K562 (cell line): ENCODE measurements around the gene CRLF3. TPM values are rescaled to one million over a fixed set of nuclear protein-coding genes. Genes with fewer than 3 reads are reported as not detected.
A peak's percentile ranks its signal among the peaks of the same experiment; 100 is the strongest.

Experiments used
- ATAC-seq: fragments of 200-7000 bp; cut with Tn5 transposase; 3 replicates; pipeline ENCODE4 v1.9.1; 2020; ENCODE audit warnings: moderate library complexity
- BruUV-seq: library from RNA; stranded (reverse); fragments of 400-500 nt; replicated peaks from 2 replicates; lab custom pipeline; 2021; lab: Mats Ljungman, UMichigan
- CTCF ChIA-PET: fragments of 300-600 bp; formaldehyde crosslinking; extraction: SDS; loops from one replicate; lab custom pipeline; 2021; ENCODE audit warnings: low intra/inter-chr PET ratio; lab: Yijun Ruan, JAX
- POLR2A ChIA-PET: fragments of 300-600, 350-650 bp; sonication (Branson Sonifier 250); formaldehyde crosslinking; extraction: SDS; loops from one replicate; lab custom pipeline; 2021; ENCODE audit warnings: antibody characterized with exemption, inconsistent platforms; lab: Yijun Ruan, JAX
- DNase-seq, 4 experiments: peaks; one replicate each; pipeline versions ENCODE4 v3.0.0 to v3.0.0-alpha.2; 2011 to 2018; ENCODE audit warnings: low spot score in 3 of 4, mixed read lengths in 3 of 4; ENCODE audit errors: extremely low read depth in 1 of 4
- FAIRE-seq: peaks from 2 replicates; lab custom pipeline; 2011; peaks lifted over from hg19 to GRCh38; lab: Jason Lieb, UNC
- H2AFZ ChIP-seq: 2 replicates; pipeline ENCODE4 v1.6.0; 2011; ENCODE audit warnings: low read depth, low read length, control low read depth, inconsistent platforms
- H3K27ac ChIP-seq: fragments of 200-600 bp; 3 replicates; pipeline ENCODE4 v1.8.0; 2011; ENCODE audit warnings: low read depth, mild to moderate bottlenecking, control low read depth, inconsistent platforms, low read length, moderate library complexity, mixed read lengths; ENCODE audit errors: extremely low read depth
- H3K27me3 ChIP-seq, 2 experiments: fragments of 300-600 bp in 1 of 2; 2 replicates in 1 of 2; 3 replicates in 1 of 2; pipeline versions ENCODE4 v1.6.0 to v1.8.0; 2011; ENCODE audit warnings: inconsistent platforms in 2 of 2, low read length in 2 of 2, mild to moderate bottlenecking in 1 of 2, mixed read lengths in 1 of 2, moderate library complexity in 1 of 2; ENCODE audit not compliant: control insufficient read depth in 2 of 2, insufficient read depth in 2 of 2
- H3K36me3 ChIP-seq: fragments of 300-600 bp; 3 replicates; pipeline ENCODE4 v1.8.0; 2011; ENCODE audit warnings: mild to moderate bottlenecking, low read length, inconsistent platforms; ENCODE audit not compliant: control insufficient read depth, insufficient read depth
- H3K4me1 ChIP-seq, 2 experiments: fragments of 200-600 bp in 1 of 2; replicated peaks in 1 of 2; 2 replicates in 1 of 2; 3 replicates in 1 of 2; pipeline versions ENCODE4 v1.5.1 to v1.8.0; 2011; ENCODE audit warnings: inconsistent platforms in 2 of 2, low read length in 2 of 2, mild to moderate bottlenecking in 1 of 2, mixed read lengths in 1 of 2, moderate library complexity in 1 of 2; ENCODE audit not compliant: control insufficient read depth in 2 of 2, insufficient read depth in 2 of 2
- H3K4me2 ChIP-seq: 2 replicates; pipeline ENCODE4 v1.6.1; 2011; ENCODE audit warnings: low read length, control low read depth, inconsistent platforms, mixed read lengths; ENCODE audit not compliant: insufficient read depth
- H3K4me3 ChIP-seq: fragments of 200-600 bp; sonication (generic), shearing (Covaris generic); 2 replicates; pipeline ENCODE4 v1.5.1; 2016; ENCODE audit warnings: control low read depth, inconsistent platforms
- H3K79me2 ChIP-seq: fragments of 200-600 bp; 3 replicates; pipeline ENCODE4 v1.8.0; 2011; ENCODE audit warnings: low read length, inconsistent platforms; ENCODE audit not compliant: control insufficient read depth, insufficient read depth
- H3K9ac ChIP-seq, 2 experiments: 2 replicates each; pipeline versions ENCODE4 v1.6.0 to v1.6.1; 2011; ENCODE audit warnings: low read depth in 2 of 2, low read length in 2 of 2, control low read depth in 1 of 2, inconsistent platforms in 1 of 2, mild to moderate bottlenecking in 1 of 2, mixed read lengths in 1 of 2; ENCODE audit not compliant: insufficient read depth in 1 of 2
- H3K9me1 ChIP-seq: one replicate; pipeline ENCODE4 v1.6.0; 2011; ENCODE audit warnings: inconsistent platforms, mild to moderate bottlenecking, low read length, moderate library complexity; ENCODE audit not compliant: control insufficient read depth, insufficient read depth
- H3K9me3 ChIP-seq: replicated peaks from 2 replicates; pipeline ENCODE4 v1.5.1; 2011; ENCODE audit warnings: low read depth, low read length, inconsistent platforms; ENCODE audit not compliant: control insufficient read depth, insufficient read depth
- H4K20me1 ChIP-seq: replicated peaks from 2 replicates; pipeline ENCODE4 v1.6.1; 2011; ENCODE audit warnings: low read length, inconsistent platforms, mixed read lengths; ENCODE audit not compliant: control insufficient read depth, insufficient read depth
- GATA2 ChIP-seq: sonication (generic); formaldehyde crosslinking; IDR thresholded peaks from 2 replicates; pipeline ENCODE4 v1.4.0; 2020; ENCODE audit warnings: mild to moderate bottlenecking, missing genetic modification reagents
- NFE2L1 ChIP-seq: fragments of 450-650 bp; IDR thresholded peaks from 2 replicates; pipeline ENCODE4 v1.6.1; 2016; ENCODE audit warnings: missing genetic modification characterization, low read depth, mild to moderate bottlenecking, missing compliant biosample characterization, moderate library complexity, borderline replicate concordance
- NR2C1 ChIP-seq, 2 experiments: fragments of 450-650 bp; IDR thresholded peaks; 2 replicates each; pipeline ENCODE4 v1.6.1; 2017; ENCODE audit warnings: mild to moderate bottlenecking in 2 of 2, antibody characterized with exemption in 1 of 2, inconsistent platforms in 1 of 2, missing compliant biosample characterization in 1 of 2, missing genetic modification characterization in 1 of 2
- PCBP2 ChIP-seq: fragments of 200-400 bp; formaldehyde crosslinking; IDR thresholded peaks from 2 replicates; pipeline ENCODE4 v1.6.1; 2018; ENCODE audit warnings: low read length, low read depth, mild to moderate bottlenecking, moderate library complexity; ENCODE audit not compliant: poor library complexity, severe bottlenecking
- POLR2A ChIP-seq: fragments of 450-650 bp; conservative IDR thresholded peaks from 2 replicates; pipeline ENCODE4 v1.6.1; 2016
- RFX7 ChIP-seq: fragments of 250-450 bp; sonication (Bioruptor Pico); IDR thresholded peaks from 2 replicates; pipeline ENCODE4 v1.5.1; 2021; ENCODE audit warnings: mild to moderate bottlenecking
- SIX5 ChIP-seq, 2 experiments: IDR thresholded peaks; 2 replicates each; pipeline ENCODE4 v1.6.1; 2011; ENCODE audit warnings: low read length in 2 of 2, borderline replicate concordance in 1 of 2, low read depth in 1 of 2, mild to moderate bottlenecking in 1 of 2, moderate library complexity in 1 of 2; ENCODE audit not compliant: insufficient read depth in 1 of 2
- SRSF3 ChIP-seq: fragments of 200-400 bp; formaldehyde crosslinking; IDR thresholded peaks from 2 replicates; pipeline ENCODE4 v1.6.1; 2016; ENCODE audit warnings: mild to moderate bottlenecking, low read length, moderate library complexity; ENCODE audit not compliant: insufficient read depth
- ZBTB7A ChIP-seq: IDR thresholded peaks from 2 replicates; pipeline ENCODE4 v1.6.1; 2011; ENCODE audit warnings: low read depth, mild to moderate bottlenecking, low read length, moderate library complexity, borderline replicate concordance; ENCODE audit not compliant: control insufficient read depth
- ZNF785 ChIP-seq: fragments of 250-450 bp; sonication (Bioruptor Pico); IDR thresholded peaks from 2 replicates; pipeline ENCODE4 v1.4.0; 2020; ENCODE audit warnings: mild to moderate bottlenecking
- WGBS: fragments of 100-300 bp; shearing (Covaris generic); methylation state at CpG from one replicate; pipeline ENCODE4 v1.1.6; 2016; ENCODE audit warnings: low coverage, mixed read lengths; ENCODE audit not compliant: insufficient coverage; ENCODE audit errors: missing lambda C conversion rate; 5-methylcytosine and 5-hydroxymethylcytosine counted together
- in situ Hi-C: fragments of 300-500 bp; cut with MboI; formaldehyde crosslinking; loops from 4 replicates; pipeline ENCODE4 v1.15.0; 2018; ENCODE audit warnings: inconsistent platforms, mixed read lengths
- intact Hi-C: fragments of 100-400 bp; cut with micrococcal nuclease; formaldehyde crosslinking; loops from 2 replicates; pipeline ENCODE4 v1.14.2; 2022
- polyA plus RNA-seq, 8 experiments: library from polyadenylated mRNA; depleted of rRNA in 4 of 8; stranded (reverse) in 5 of 8; unstranded in 3 of 8; fragments of >200 nt; fragmentation: Nextera tagmentation in 2 of 8; fragmentation: Illumina TruSeq in 1 of 8; extraction: Ambion mirVana in 2 of 8; extraction: Trizol in 1 of 8; gene quantifications; 2 replicates each; pipeline versions ENCODE4 v1.2.1 to v1.2.3, GENCODE V29; 2011 to 2014; ENCODE audit warnings: inconsistent platforms in 1 of 8, missing spikeins in 1 of 8
- total RNA-seq, 7 experiments: library from RNA; depleted of rRNA in 6 of 7; stranded (reverse); fragments of >200 nt in 6 of 7; fragmentation: Illumina TruSeq in 2 of 7; extraction: Trizol in 2 of 7; gene quantifications; 2 replicates each; pipeline versions ENCODE4 v1.2.1 to v1.2.3, GENCODE V29; 2011 to 2021; ENCODE audit warnings: low replicate concordance in 1 of 7
- TF ChIP-seq, protein P1 (sequence below): fragments of 450-650 bp; formaldehyde crosslinking; IDR thresholded peaks from 2 replicates; pipeline ENCODE4 v1.4.0; 2022; ENCODE audit warnings: missing genetic modification characterization
- TF ChIP-seq, protein P2 (sequence below): fragments of 250-450 bp; sonication (Bioruptor Pico); IDR thresholded peaks from 2 replicates; pipeline ENCODE4 v1.4.0; 2020

Gene CRLF3
- total and polyA plus RNA-seq, 9 of the 15 experiments (the other 6 are each of a cell fraction or from before 2014, with no cell fraction given) = 13.2 to 55.9 (median 29.8) TPM

DNA sequence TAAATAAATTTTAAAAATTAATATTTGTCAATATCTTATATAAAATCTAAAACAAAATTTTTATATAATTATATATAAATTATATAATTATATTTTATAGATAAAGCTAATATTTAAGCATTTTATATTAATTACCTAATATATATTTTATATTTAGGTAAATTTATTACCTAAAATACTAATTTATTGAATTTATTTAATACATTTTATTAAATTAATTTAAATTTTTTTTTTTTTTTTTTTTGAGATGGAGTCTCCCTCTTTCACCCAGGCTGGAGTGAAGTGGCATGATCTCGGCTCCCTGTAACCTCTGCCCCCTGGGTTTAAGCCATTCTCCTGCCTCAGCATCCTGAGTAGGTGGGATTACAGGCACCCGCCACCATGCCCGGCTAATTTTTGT lies 29.7 kb upstream of the CRLF3 start (continued):
- TF ChIP-seq NR2C1 (IDR thresholded peaks at IDR 0.05) (no peak), NR2C1 (tag; IDR thresholded peaks at IDR 0.05) (no peak)
- TF ChIP-seq, all 486 proteins: peak for 0

DNA sequence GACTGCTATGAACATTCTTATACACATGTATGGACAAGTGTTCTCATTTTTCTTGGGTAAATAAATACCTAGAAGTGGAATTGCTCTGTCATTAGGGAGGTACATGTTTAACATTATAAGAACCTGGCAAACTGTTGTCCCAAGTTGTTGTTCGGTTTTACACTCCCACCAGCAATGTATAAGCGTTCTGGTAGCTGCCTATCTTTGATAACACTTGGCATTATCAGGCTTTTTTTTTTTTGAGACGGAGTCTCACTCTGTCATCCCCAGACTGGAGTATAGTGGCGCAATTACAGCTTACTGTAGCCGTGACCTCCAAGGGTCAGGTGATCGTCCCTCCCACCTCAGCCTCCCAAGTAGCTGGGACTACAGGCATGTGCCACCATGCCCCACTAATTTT lies 23.5 kb upstream of the CRLF3 start:
- ChIA-PET CTCF (no interaction called here), POLR2A (interaction anchor here (1.1 kb wide), 1 partner anchor 9 kb away, joined by 3 read pairs; no protein-coding TSS in a partner anchor)
- in situ Hi-C loops = no loop called here
- peaks cover 71% of the 10 kb centered on the region for H3K36me3 ChIP-seq
- no peaks in the 10 kb centered on the region for H4K20me1 ChIP-seq
- 68% methylated on average over 6 of the region's 6 CpGs for WGBS
- no TSS peak for BruUV-seq
- H3K79me2 ChIP-seq = no peaks in the 10 kb centered on the region
- H3K4me3 ChIP-seq = no peak overlapping the region
- no peak for DNase-seq
- no peaks in the 10 kb centered on the region for H3K9me3 ChIP-seq
- no peaks in the 10 kb centered on the region for H3K27me3 ChIP-seq
- no peak for FAIRE-seq
- intact Hi-C loops = no loop called here
- H3K9ac ChIP-seq = no peak overlapping the region
- H3K27ac ChIP-seq = no peak overlapping the region; the same call in 2 of the 3 replicates
- no peaks in the 10 kb centered on the region; a peak in 1 of 5 replicates for H3K4me1 ChIP-seq
- 0 out of 3 replicates have a peak, but pooled peaks have one; percentile 25 for ATAC-seq
- H2AFZ ChIP-seq = no peak overlapping the region
- H3K4me2 ChIP-seq = no peak overlapping the region
- no peaks in the 10 kb centered on the region for H3K9me1 ChIP-seq
- TF ChIP-seq SRSF3 (no peak), POLR2A (no peak), PCBP2 (no peak), GATA2 (CRISPR knock-in tag) (no peak), NR2C1 (IDR thresholded peaks at IDR 0.05) (no peak), NR2C1 (tag; IDR thresholded peaks at IDR 0.05) (no peak), SIX5 (IDR thresholded peaks at IDR 0.05; ENCODE audit: borderline replicate concordance in 1 of 2, insufficient read depth in 1 of 2, low read depth in 1 of 2, low read length in 2 of 2) (no peak), ZBTB7A (no peak), ZNF785 (CRISPR knock-in tag) (no peak), RFX7 (CRISPR knock-in tag) (no peak), NFE2L1 (no peak)
- TF ChIP-seq, protein P1, sequence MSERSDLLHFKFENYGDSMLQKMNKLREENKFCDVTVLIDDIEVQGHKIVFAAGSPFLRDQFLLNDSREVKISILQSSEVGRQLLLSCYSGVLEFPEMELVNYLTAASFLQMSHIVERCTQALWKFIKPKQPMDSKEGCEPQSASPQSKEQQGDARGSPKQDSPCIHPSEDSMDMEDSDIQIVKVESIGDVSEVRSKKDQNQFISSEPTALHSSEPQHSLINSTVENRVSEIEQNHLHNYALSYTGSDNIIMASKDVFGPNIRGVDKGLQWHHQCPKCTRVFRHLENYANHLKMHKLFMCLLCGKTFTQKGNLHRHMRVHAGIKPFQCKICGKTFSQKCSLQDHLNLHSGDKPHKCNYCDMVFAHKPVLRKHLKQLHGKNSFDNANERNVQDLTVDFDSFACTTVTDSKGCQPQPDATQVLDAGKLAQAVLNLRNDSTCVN (CRISPR knock-in tag) = no peak
- TF ChIP-seq, protein P2, sequence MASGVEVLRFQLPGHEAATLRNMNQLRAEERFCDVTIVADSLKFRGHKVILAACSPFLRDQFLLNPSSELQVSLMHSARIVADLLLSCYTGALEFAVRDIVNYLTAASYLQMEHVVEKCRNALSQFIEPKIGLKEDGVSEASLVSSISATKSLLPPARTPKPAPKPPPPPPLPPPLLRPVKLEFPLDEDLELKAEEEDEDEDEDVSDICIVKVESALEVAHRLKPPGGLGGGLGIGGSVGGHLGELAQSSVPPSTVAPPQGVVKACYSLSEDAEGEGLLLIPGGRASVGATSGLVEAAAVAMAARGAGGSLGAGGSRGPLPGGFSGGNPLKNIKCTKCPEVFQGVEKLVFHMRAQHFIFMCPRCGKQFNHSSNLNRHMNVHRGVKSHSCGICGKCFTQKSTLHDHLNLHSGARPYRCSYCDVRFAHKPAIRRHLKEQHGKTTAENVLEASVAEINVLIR (CRISPR knock-in tag) = no peak
